Measurements from ENCODE around the gene FARP2. TPM values are rescaled to one million over a fixed set of nuclear protein-coding genes. Genes with fewer than 3 reads are reported as not detected.
"Not testable (repeated sequence)": the region's sequence is repeated elsewhere in the genome, so short reads cannot be mapped to it uniquely, and the experiment has no call there.

The FARP2 gene
- total RNA-seq, 1 donor from 2014 or later: 79.2 TPM

DNA sequence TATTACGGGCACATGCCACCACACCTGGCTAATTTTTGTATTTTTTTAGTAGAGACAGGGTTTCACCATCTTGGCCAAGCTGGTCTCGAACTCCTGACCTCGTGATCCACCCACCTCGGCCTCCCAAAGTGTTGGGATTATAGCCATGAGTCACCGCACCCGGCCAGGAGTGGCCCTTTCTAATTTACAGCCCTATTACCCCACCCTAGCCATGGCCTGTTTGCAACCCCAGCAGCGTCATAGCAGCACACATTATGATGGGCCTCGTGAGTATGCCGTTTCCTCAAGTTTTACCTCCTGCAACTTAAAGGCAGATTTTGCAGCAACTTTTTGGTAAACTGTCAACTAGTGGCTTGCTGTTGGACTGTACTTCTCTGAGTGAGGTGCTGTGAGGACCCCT is 97.8 kb downstream of the FARP2 start:
- DNase-seq (ENCODE audit: low spot score): not testable (repeated sequence)

DNA sequence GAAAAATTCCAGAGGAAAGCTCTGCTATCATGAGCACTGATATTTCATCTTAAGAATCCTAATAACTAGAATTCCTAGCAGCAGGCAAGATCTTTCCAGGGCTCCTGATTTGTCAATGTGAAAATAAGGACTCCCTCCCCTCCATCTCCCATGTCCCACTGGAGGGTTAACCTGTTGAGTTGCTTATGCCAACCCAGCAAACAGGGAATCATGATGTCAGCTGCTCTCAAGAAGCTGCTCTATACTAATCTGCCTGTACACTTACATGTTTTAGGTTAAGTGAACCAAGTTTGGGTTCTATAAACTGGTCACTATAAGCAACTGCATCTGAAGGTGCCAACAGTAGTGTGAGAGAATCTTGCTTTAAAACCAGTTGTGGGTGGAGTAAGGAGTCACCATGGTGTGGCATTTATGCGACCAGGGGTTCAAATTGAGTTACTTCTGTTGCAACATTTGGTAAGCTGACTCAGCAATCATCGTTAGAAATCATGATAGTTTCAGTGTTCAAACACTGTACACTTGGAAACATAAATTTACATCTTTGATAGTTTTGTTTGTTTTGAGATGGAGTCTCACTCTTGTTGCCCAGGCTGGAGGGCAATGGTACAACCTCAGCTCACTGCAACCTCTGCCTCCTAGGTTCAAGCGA is 98.9 kb downstream of the FARP2 start:
- DNase-seq (ENCODE audit: low spot score): no peak

DNA sequence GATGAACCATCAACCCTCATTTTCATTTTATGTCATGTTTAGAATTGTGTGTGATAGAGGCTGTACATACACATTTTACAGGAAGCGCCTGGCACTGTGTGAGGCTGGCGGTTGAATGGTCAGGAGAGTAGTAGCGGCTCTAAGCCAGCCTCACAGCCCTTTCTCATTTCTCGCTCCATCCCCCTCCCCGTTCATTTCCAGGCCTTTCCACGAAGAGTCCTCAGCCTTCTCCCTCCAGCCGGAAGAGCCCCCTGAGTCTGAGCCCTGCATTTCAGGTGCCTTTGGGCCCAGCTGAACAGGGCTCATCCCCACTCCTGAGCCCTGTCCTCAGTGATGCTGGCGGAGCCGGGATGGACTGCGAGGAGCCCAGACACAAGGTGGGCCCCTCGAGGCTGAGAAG is 100.5 kb downstream of the FARP2 start:
- DNase-seq (ENCODE audit: low spot score): no peak

DNA sequence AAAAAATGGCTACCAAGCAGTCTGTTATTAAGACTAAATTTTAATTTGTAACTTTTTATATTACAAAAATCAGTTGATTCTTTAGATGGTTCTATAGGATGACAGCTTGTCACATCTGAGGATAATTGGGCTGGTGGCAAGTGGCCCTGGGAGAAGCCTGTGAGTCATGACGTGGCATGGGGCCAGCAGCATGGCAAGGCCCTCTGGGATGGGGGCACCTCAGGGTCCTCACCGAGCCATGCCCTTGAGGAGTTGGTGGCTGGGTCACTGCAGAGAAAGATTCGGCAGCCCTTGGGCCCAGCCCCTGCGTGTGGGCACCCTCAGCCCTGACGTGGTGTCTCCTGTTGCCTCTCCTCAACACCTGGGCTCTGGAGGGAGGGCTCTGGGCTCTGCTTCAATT is 102.6 kb downstream of the FARP2 start:
- DNase-seq (ENCODE audit: low spot score): no peak

DNA sequence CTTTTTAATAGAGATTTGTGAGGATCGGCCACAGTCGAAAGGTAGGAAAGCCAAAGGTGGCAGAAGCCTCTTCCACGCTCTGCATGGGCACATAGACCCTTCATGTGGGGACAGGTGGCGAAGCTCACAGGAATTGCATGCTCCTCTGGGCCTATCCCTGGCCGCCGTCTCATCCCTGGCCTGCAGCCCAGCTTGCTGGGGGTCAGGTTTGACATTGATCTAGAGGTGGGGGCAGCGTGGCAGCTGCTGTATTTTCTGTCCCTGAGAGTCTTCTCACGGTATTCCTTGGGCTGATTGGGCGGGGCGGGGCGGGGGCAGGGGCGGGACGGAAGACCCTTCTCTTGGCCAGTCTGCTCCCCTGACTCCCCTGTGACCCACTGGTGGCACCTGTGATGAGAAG is 103.4 kb downstream of the FARP2 start:
- DNase-seq (ENCODE audit: low spot score): no peak

- no peak for DNase-seq (ENCODE audit: low spot score)
These were observed 104.5 kb downstream of the FARP2 start for GRCh38 chr2:241460631-241461030.

GRCh38 chr2:241461693-241462677 is 105.9 kb downstream of the FARP2 start:
- DNase-seq (ENCODE audit: low spot score): no peak

DNA sequence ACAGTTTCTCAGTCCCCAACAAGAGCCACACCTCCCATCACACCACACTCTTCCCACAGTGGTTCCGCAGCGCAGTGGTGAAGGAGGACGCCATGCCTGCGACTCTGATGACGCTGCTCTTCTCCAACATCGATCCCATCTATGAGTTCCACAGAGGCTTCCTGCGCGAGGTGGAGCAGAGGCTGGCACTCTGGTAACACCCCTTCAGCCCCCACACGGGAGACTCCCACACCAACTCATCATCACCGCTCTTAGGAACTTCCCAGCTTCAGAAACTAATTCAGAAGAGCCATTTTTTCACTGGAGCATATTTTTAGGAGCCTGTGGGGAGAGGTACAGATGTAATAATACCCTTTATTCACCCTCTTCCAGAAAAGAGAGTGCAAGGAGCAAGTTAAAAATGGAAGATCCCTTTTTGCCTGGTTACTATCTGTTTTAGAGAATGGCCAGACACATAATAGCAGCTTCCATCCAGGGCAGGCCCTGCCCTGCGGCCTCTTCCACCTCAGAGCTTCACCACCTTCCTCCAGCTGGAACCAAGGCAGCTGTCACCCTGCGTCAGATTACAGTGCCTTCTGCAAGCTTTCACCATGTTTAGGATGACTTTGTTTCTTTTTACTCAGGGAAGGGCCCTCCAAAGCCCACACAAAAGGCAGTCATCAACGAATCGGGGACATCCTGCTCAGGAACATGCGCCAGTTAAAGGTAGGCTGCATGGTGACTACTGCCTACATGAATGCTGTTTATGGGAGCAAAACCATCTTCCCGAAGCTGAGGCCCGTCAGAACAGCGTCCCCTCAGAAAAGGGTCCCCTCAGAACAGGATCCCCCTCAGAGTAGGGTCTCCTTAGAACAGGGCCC is 107.4 kb downstream of the FARP2 start:
- no peak for DNase-seq (ENCODE audit: low spot score)

GRCh38 chr2:241465543-241465942 is 109.5 kb downstream of the FARP2 start:
- DNase-seq (ENCODE audit: low spot score): no peak

- DNase-seq (ENCODE audit: low spot score): no peak
These were observed 110.1 kb downstream of the FARP2 start for GRCh38 chr2:241466230-241466629.

GRCh38 chr2:241467777-241468475 is 111.8 kb downstream of the FARP2 start:
- DNase-seq (ENCODE audit: low spot score): no peak

- no peak for DNase-seq (ENCODE audit: low spot score)
These were observed 112.3 kb downstream of the FARP2 start for GRCh38 chr2:241468476-241468781.

- no peak for DNase-seq (ENCODE audit: low spot score)
These were observed 113.7 kb downstream of the FARP2 start for GRCh38 chr2:241469746-241470145.

- no peak for DNase-seq (ENCODE audit: low spot score)
These were observed 117.3 kb downstream of the FARP2 start for GRCh38 chr2:241473399-241473798.

DNA sequence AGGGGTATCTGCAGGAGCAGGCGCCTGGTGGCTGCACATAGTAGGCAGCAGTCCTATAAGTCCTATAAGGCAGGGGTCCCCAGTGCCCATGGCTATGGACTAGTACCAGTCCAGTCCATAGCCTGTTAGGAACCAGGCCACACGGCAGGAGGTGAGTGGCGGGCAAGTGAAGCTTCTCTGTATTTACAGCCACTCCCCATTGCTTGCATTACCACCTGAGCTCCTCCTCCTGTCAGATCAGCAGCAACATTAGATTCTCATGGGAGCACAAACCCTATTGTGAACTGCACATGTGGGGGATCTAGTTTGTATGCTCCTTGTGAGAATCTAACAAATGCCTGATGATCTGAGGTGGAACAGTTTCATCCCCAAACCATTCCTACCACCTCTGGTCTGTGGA is 119.2 kb downstream of the FARP2 start:
- DNase-seq (ENCODE audit: low spot score): no peak

DNA sequence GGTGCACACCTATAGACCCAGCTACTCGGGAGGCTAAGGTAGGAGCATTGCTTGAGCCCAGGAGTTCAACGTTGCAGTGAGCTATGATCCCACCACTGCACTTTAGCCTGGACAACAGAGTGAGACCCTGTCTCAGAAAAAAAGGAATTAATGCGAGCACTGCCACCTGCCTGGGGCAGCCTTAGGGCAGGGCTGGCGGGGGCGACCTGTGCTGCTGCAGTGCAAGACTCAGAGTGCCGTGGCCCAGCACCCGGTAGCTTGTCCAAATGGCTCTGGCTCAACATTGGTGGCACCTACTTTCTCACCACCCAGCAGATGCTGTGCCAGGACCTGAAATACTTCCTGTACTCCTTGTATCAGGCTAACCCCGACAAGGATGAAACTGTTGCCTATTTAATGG is 122.1 kb downstream of the FARP2 start:
- no peak for DNase-seq (ENCODE audit: low spot score)

- DNase-seq (ENCODE audit: low spot score): no peak
These were observed 123.2 kb downstream of the FARP2 start for GRCh38 chr2:241479026-241479898.

- DNase-seq (ENCODE audit: low spot score): no peak
These were observed 125.6 kb downstream of the FARP2 start for GRCh38 chr2:241481687-241482086.

DNA sequence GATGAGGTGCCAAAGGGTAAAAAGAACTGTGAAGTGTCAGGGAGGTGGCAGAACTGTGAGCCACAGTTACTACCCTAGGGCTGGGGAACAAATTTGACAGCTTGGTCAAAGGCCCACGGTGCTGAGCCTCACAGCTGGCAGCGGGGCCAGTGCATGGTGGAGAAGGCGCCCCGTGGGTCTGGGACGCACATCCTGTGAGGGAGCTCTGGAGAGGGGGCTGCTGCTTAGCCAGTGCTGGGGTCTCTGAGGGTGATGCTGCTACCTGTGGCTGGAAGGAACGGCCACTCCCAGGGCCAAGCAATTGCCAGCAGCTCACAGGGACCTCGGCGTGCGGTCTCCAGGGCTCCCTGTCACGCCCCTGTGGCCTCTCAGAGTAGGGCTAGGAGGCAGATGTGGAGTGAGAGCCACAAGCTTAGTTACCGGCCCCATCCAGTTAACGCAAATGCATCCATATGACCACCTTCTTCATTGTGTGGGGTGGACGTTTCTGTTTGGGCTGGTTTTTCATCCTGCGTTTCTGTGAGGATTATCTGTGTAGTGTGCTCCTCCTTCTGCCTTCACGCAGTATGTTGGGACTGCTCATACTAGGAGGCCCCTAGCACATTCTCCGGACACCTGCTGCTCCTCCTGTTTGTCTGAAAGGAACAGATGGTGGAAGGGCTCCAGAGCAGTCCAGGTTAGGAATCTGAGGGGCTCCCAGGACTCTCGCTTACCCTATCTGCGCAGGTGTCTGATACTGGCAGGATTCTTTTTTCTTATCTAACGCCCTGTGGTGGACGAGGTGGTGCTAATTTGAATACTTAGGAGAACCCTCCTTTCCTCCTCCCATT is 126.3 kb downstream of the FARP2 start:
- no peak for DNase-seq (ENCODE audit: low spot score)

DNA sequence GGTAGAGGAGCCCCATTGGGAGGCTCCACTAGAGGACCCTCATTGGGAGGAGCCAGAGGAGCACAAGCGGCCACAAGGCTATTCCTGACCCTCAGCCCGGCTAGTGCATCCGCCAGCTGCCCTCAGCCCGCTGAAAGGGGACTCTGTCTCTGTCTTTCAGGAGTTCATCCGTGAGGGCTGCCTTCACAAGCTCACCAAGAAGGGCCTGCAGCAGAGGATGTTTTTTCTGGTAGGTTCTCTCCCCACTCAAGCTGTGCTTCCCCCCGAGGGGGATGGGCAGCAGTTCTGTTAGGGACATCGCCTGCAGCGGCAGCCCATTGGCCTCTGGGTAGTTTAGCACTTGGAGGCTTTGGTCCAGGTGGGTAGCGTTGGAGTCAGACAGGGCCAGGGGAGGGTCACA is 127.2 kb downstream of the FARP2 start:
- DNase-seq (ENCODE audit: low spot score): no peak
